ENCODE results near the gene LONP2. TPM values are rescaled to one million over a fixed set of nuclear protein-coding genes. Genes with fewer than 3 reads are reported as not detected.

Gene LONP2
- total RNA-seq, 1 experiment from 2014 or later, result 83.3 TPM

- Mint-ChIP-seq H3K27ac (ENCODE audit: unreplicated experiment) (no peak overlapping the region), H3K4me1 (ENCODE audit: low read depth, unreplicated experiment) (peaks cover 31% of the 10 kb centered on the region), H3K4me3 (ENCODE audit: low read depth, unreplicated experiment) (no peak overlapping the region), H3K27me3 (ENCODE audit: unreplicated experiment) (peaks cover 14% of the 10 kb centered on the region), H3K36me3 (ENCODE audit: insufficient read depth, unreplicated experiment) (no peaks in the 10 kb centered on the region), H3K9me3 (ENCODE audit: low read depth, unreplicated experiment) (peaks cover 1% of the 10 kb centered on the region)
- no peak for TF ChIP-seq CTCF (IDR thresholded peaks at IDR 0.05; ENCODE audit: unreplicated experiment)
- no peak for DNase-seq
- CTCF ChIA-PET, result interaction anchor here (0.8 kb wide), 1 partner anchor 16 kb away, joined by 3 read pairs; no protein-coding TSS in a partner anchor
- intact Hi-C loops (cut with micrococcal nuclease; ENCODE audit: unreplicated experiment), result no loop called here
- BruUV-seq (replicated peaks), result no TSS peak
Observed at GRCh38 chr16:48218473-48218872, 25.6 kb upstream of the LONP2 start.

- intact Hi-C loops (cut with micrococcal nuclease; ENCODE audit: unreplicated experiment), result no loop called here
- no TSS peak for BruUV-seq (replicated peaks)
- Mint-ChIP-seq H3K36me3 (ENCODE audit: insufficient read depth, unreplicated experiment) (no peaks in the 10 kb centered on the region), H3K9me3 (ENCODE audit: low read depth, unreplicated experiment) (peaks cover 4% of the 10 kb centered on the region), H3K27me3 (ENCODE audit: unreplicated experiment) (no peaks in the 10 kb centered on the region), H3K4me3 (ENCODE audit: low read depth, unreplicated experiment) (no peak overlapping the region), H3K4me1 (ENCODE audit: low read depth, unreplicated experiment) (peaks cover 23% of the 10 kb centered on the region), H3K27ac (ENCODE audit: unreplicated experiment) (no peak overlapping the region)
- TF ChIP-seq CTCF (IDR thresholded peaks at IDR 0.05; ENCODE audit: unreplicated experiment), result no peak
- no peak for DNase-seq
- CTCF ChIA-PET, result no interaction called here
Observed at GRCh38 chr16:48220891-48221290, 23.2 kb upstream of the LONP2 start.

GRCh38 chr16:48223490-48223889 lies 20.6 kb upstream of the LONP2 start:
- DNase-seq, result no peak
- no peak overlapping the region for H3K27ac Mint-ChIP-seq (ENCODE audit: unreplicated experiment)
- H3K27me3 Mint-ChIP-seq (ENCODE audit: unreplicated experiment), result no peaks in the 10 kb centered on the region
- no TSS peak for BruUV-seq (replicated peaks)
- H3K36me3 Mint-ChIP-seq (ENCODE audit: insufficient read depth, unreplicated experiment), result no peaks in the 10 kb centered on the region
- H3K4me1 Mint-ChIP-seq (ENCODE audit: low read depth, unreplicated experiment), result peaks cover 9% of the 10 kb centered on the region
- intact Hi-C loops (cut with micrococcal nuclease; ENCODE audit: unreplicated experiment), result no loop called here
- H3K4me3 Mint-ChIP-seq (ENCODE audit: low read depth, unreplicated experiment), result no peak overlapping the region
- H3K9me3 Mint-ChIP-seq (ENCODE audit: low read depth, unreplicated experiment), result peaks cover 4% of the 10 kb centered on the region
- no peak for TF ChIP-seq CTCF (IDR thresholded peaks at IDR 0.05; ENCODE audit: unreplicated experiment)
- CTCF ChIA-PET, result interaction anchor here (0.9 kb wide), 1 partner anchor 31 kb away, joined by 3 read pairs; no protein-coding TSS in a partner anchor

GRCh38 chr16:48225456-48225855 lies 18.6 kb upstream of the LONP2 start:
- Mint-ChIP-seq H3K27me3 (ENCODE audit: unreplicated experiment) (no peaks in the 10 kb centered on the region), H3K27ac (ENCODE audit: unreplicated experiment) (no peak overlapping the region), H3K36me3 (ENCODE audit: insufficient read depth, unreplicated experiment) (peaks cover 6% of the 10 kb centered on the region), H3K4me3 (ENCODE audit: low read depth, unreplicated experiment) (no peak overlapping the region), H3K4me1 (ENCODE audit: low read depth, unreplicated experiment) (peaks cover 19% of the 10 kb centered on the region), H3K9me3 (ENCODE audit: low read depth, unreplicated experiment) (peaks cover 4% of the 10 kb centered on the region)
- DNase-seq, result no peak
- BruUV-seq (replicated peaks), result no TSS peak
- intact Hi-C loops (cut with micrococcal nuclease; ENCODE audit: unreplicated experiment), result no loop called here
- CTCF ChIA-PET, result no interaction called here
- no peak for TF ChIP-seq CTCF (IDR thresholded peaks at IDR 0.05; ENCODE audit: unreplicated experiment)
